ENCODE measurements around the gene MRPL47. TPM values are rescaled to one million over a fixed set of nuclear protein-coding genes. Genes with fewer than 3 reads are reported as not detected.

The MRPL47 gene
- total and polyA plus RNA-seq, 8 donors: 5.8 to 50.6 (median 35.2) TPM

DNA sequence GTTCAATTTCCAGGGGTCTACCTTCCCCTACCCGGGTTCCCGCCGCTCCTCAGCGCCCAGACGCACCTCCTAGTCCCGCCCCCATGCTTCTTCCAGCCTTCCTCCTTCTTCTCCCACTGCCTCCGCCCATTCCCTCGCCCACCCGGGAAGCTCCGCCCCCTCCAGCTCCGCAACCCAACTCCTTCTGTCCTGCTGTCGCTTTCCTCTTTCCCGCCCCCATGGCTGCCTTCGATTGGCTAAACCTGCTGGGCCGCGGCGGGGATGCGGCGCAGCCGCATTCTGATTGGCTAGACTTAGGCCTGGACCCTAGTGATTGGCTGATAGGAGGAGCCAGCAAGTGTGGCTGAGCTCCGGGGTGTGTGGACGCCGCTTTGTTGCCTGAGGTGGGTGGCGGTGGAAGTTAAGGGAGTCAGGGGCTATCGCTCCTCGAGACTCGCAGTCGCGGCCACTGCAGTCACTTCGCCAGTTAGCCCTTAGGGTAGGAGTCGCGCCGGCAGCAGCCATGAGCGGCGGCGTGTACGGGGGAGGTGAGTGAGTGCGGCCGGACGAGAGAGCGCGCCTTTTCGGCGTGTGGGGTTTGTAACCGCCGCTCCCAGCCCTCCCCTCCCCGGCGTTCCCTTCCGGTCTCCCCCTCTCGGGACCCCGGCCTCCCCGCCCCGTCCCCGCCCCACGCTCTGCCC, 41.7 kb downstream of the MRPL47 start, which contains the start of gene ACTL6A:
ACTL6A (plus strand) TSS at position 336 of the 680 bp plus-strand sequence; CDS start at position 503, 167 bp downstream.
- 0 to 1% (median 1%) methylated on average over 23 to 55 of the region's 55 CpGs for WGBS, 5 donors
- H3K36me3 ChIP-seq: no peaks in the 10 kb centered on the region
- no peaks in the 10 kb centered on the region for H3K27me3 ChIP-seq
- TF ChIP-seq EP300 (IDR thresholded peaks at IDR 0.05) (no peak), POLR2A (IDR thresholded peaks at IDR 0.05) (peak in 1 of 4 donors; percentile 35), POLR2AphosphoS5 (IDR thresholded peaks at IDR 0.05) (peak; percentile 39 to 79 (median 69))
- TF ChIP-seq, protein P1, sequence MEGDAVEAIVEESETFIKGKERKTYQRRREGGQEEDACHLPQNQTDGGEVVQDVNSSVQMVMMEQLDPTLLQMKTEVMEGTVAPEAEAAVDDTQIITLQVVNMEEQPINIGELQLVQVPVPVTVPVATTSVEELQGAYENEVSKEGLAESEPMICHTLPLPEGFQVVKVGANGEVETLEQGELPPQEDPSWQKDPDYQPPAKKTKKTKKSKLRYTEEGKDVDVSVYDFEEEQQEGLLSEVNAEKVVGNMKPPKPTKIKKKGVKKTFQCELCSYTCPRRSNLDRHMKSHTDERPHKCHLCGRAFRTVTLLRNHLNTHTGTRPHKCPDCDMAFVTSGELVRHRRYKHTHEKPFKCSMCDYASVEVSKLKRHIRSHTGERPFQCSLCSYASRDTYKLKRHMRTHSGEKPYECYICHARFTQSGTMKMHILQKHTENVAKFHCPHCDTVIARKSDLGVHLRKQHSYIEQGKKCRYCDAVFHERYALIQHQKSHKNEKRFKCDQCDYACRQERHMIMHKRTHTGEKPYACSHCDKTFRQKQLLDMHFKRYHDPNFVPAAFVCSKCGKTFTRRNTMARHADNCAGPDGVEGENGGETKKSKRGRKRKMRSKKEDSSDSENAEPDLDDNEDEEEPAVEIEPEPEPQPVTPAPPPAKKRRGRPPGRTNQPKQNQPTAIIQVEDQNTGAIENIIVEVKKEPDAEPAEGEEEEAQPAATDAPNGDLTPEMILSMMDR (IDR thresholded peaks at IDR 0.05): no peak
- H3K27ac ChIP-seq: peak within 1 kb of the TSS; percentile 79 to 92 (median 89)
- no peaks in the 10 kb centered on the region for H3K9me3 ChIP-seq
- H3K4me3 ChIP-seq: peak within 1 kb of the TSS; percentile 64 to 99 (median 79)
- intact Hi-C loops (cut with DNase I; ENCODE audit: low total_unique reads): no loop called here
- H3K4me1 ChIP-seq: peaks cover 5 to 25% (median 18%) of the 10 kb centered on the region in 4 donors
- peak; percentile 99 to 100 for DNase-seq

DNA sequence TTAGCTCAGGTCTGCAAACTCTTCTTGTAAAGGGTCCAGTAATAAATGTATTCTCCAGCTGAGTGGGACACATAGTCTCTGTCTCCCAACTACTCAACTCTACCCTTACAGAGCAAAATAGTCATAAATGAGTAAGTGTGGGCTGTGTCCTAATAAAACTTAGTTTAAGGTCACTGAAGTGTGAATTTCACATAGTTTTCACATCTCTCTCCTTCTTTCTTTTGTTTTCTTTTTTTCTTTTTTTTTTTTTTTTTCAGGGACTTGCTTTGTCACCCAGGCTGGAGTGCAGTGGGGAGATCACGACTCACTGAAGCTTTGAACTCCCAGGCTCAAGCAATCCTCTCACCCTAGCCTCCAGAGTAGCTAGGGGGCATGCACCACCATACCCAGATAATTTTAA, 43.6 kb downstream of the MRPL47 start:
- no peak overlapping the region for H3K4me3 ChIP-seq
- intact Hi-C loops (cut with DNase I; ENCODE audit: low total_unique reads): no loop called here
- H3K9me3 ChIP-seq: no peaks in the 10 kb centered on the region
- TF ChIP-seq EP300 (IDR thresholded peaks at IDR 0.05) (no peak), POLR2AphosphoS5 (IDR thresholded peaks at IDR 0.05) (no peak), POLR2A (IDR thresholded peaks at IDR 0.05) (no peak)
- TF ChIP-seq, protein P1 (IDR thresholded peaks at IDR 0.05): no peak
- H3K4me1 ChIP-seq: peaks cover 5 to 25% (median 18%) of the 10 kb centered on the region in 4 donors
- no peaks in the 10 kb centered on the region for H3K27me3 ChIP-seq
- no peak overlapping the region for H3K27ac ChIP-seq
- DNase-seq: no peak
- 70 to 96% (median 87%) methylated on average over 1 of the region's 1 CpG for WGBS, 5 donors
- no peaks in the 10 kb centered on the region for H3K36me3 ChIP-seq

DNA sequence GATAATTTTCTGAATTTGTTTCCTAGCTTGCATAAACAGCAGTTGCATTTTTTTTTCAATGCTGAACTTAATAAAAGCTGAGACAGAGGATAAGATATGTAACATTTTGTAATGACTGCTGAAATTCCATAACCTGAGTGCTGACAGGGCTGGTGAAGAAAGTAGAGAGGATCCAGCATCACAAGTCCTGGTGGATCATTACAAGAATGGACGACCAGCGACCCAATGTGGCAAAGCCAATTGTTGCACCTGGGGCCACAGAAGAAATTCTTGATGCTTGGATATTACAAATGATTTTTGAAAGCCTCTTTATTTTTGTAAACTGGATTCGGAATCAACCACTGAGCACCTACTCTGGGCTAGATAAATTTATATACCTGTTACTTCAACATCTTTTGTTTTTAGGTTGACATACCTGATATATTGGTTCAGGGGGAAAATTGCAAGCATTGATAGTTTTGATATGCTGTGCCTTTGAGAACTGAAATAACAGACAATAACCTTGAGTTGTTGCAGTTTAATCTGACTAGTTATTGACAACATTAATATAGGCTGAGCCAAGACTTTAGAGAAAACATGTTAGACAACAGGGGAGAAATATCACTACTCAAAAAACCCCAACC, 45.6 kb downstream of the MRPL47 start:
- no peaks in the 10 kb centered on the region for H3K36me3 ChIP-seq
- TF ChIP-seq EP300 (IDR thresholded peaks at IDR 0.05) (no peak), POLR2AphosphoS5 (IDR thresholded peaks at IDR 0.05) (peak in 1 of 3 donors; percentile 23)
- TF ChIP-seq, protein P1 (IDR thresholded peaks at IDR 0.05): peak in 5 of 7 experiments; percentile 49 to 76 (median 70)
- DNase-seq: peak; percentile 56 to 84
- H3K4me3 ChIP-seq: no peak overlapping the region
- H3K4me1 ChIP-seq: peaks cover 3 to 10% (median 9%) of the 10 kb centered on the region in 4 donors
- intact Hi-C loops (cut with DNase I; ENCODE audit: low total_unique reads): loop anchor here (10.0 kb wide), 1 partner anchor 134 kb away; no protein-coding TSS in a partner anchor
- H3K27ac ChIP-seq: no peak overlapping the region
- WGBS, 5 donors: 0 to 6% (median 3%) methylated on average over 3 of the region's 3 CpGs
- H3K9me3 ChIP-seq: no peaks in the 10 kb centered on the region
- H3K27me3 ChIP-seq: no peaks in the 10 kb centered on the region

DNA sequence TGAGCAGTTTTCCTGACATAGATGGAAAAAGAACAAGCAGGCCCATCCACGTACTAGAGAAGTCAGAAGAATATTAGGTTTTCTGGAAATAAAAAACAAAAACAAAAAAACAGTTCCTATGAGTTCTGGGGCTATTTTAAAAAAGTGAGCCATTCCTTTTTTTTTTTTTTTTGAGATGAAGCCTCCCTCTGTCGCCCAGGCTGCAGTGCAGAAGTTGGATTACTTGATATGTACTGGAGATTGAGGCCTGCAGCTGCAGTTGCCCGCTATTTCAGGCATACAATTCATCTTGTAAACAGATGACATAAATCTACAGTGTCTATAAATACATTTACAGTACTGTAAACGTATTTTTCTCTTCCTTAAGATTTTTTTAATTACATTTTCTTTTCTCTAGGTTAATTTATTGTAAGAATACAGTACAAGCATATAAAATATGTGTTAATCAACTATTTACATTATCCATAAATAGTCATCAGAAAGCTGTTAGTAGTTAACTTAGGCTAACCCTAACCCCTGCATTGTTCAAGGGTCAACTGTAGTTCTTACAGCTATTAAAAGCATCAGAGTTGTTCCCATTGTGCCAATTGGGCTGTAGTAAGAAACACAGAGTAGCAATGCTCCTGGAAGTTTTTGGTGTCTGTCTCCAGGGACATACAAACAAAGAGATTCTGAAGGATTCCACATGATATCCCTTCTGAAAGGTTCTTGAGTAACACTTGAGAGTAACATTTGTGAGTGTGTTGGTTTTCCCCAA, 52.9 kb downstream of the MRPL47 start:
- no peak overlapping the region for H3K4me3 ChIP-seq
- peak in 1 of 2 donors; percentile 39 for DNase-seq
- intact Hi-C loops (cut with DNase I; ENCODE audit: low total_unique reads): loop anchor here (10.0 kb wide), 1 partner anchor 127 kb away; no protein-coding TSS in a partner anchor
- no peaks in the 10 kb centered on the region for H3K27me3 ChIP-seq
- H3K9me3 ChIP-seq: no peaks in the 10 kb centered on the region
- no peaks in the 10 kb centered on the region for H3K36me3 ChIP-seq
- 47 to 58% (median 51%) methylated on average over 4 of the region's 4 CpGs for WGBS, 5 donors
- no peak for TF ChIP-seq POLR2A (IDR thresholded peaks at IDR 0.05)
- TF ChIP-seq POLR2AphosphoS5 (IDR thresholded peaks at IDR 0.05): no peak
- TF ChIP-seq EP300 (IDR thresholded peaks at IDR 0.05): no peak
- TF ChIP-seq, protein P1 (IDR thresholded peaks at IDR 0.05): no peak
- H3K27ac ChIP-seq: no peak overlapping the region
- peaks cover 0 to 6% (median 4%) of the 10 kb centered on the region in 4 donors for H3K4me1 ChIP-seq
